GM12892 (cell line): ENCODE data around the gene CMIP.

Experiments used
- POLR2A ChIP-seq: IDR thresholded peaks from 2 replicates; pipeline ENCODE4 v1.6.1; 2011; ENCODE audit warnings: low read depth, low read length, control low read depth
- TAF1 ChIP-seq: IDR thresholded peaks from 2 replicates; pipeline ENCODE4 v1.6.1; 2011; ENCODE audit warnings: low read depth, mild to moderate bottlenecking, control low read depth, low read length, borderline replicate concordance

- TF ChIP-seq POLR2A (no peak), TAF1 (no peak)
Observed at GRCh38 chr16:81401035-81401950, 43.3 kb upstream of the CMIP start.
